DMS53 treated with DMSO at 0.1 percent for 48 hours (cell line): ENCODE results near the gene GGA2.
"Not testable (repeated sequence)": the region's sequence is repeated elsewhere in the genome, so short reads cannot be mapped to it uniquely, and the experiment has no call there.

Experiments used
- DNase-seq: peaks from one replicate; lab custom pipeline; 2025; ENCODE audit not compliant: unreplicated experiment; lab: John Stamatoyannopoulos, UW

Gene GGA2

GRCh38 chr16:23504453-23505179, 5.7 kb downstream of the GGA2 start:
- no peak for DNase-seq

DNA sequence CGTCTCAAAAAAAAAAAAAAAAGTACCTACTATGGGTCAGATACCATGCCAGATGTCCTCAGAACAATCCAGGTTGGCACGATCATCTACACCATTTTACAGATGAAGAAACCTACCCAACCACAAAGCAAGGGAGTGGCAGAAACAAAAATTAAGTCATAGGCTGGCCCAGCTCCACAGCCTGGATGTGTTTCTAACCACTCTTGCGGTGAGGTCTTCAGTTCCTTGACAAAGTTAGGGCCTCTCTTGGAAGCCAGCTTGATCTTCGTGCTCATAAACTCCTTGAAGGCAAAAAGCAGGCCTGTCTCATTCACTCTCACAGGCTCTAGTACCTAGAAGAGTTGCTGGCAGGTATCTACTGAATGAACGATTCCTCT, 6.2 kb downstream of the GGA2 start:
- no peak for DNase-seq

DNA sequence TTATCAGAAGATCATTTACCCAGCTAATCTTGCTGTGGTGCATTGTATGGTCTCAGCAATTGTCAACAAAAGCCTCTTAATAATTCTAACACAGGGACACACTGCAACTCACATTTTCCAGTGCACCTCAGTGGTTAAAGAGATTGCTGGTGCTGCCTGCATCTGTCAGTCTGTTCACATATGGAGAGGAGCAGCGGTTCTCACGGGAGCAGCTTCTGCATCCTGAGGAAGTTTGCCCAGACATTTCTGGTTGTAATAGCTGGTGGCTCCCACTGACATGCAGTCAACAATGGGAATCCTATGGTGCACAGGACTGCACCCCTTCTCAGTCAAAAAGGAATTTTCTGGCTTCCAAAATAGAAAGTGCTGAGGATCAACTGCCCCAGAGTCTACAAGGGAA, 7.8 kb downstream of the GGA2 start:
- DNase-seq, result no peak

- DNase-seq, result no peak
These were observed 9.0 kb downstream of the GGA2 start for GRCh38 chr16:23501291-23501690.

DNA sequence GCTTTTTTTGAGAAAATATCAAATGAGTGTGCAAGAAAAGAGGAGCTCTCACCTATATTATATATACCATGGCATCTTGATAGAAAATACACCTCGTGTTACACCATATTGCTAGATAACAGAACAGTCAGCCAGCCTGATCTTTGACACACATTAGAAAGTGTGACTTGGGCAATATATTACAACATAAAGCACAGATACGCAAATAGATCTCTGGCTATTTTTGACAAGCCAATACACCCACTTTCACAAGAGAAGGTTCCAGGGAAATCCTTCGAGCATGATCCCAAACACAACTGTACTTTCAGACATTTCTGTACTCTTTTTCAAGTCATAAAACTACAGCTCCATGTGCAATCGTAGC, 9.4 kb downstream of the GGA2 start:
- no peak for DNase-seq

GRCh38 chr16:23500212-23500861, 10.0 kb downstream of the GGA2 start:
- no peak for DNase-seq

GRCh38 chr16:23499801-23500200, 10.5 kb downstream of the GGA2 start:
- no peak for DNase-seq

DNA sequence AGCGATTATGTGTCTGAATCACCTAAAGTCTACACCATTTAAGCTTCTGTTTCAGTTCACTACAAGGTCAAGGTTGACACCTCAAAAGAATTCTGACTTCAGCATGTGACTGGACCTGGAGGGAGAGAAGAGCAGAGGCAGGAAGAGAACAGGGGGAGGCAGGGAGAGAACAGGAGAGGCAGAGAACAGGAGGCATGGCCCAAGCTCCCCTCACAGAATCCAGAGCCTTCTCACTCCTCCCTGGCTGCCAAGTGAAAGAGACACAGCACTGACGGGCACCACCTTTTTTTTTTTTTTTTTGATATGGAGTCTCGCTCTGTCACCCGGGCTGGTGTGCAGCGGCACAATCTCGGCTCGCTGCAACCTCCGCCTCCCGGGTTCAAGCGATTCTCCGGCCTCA, 11.4 kb downstream of the GGA2 start:
- no peak for DNase-seq

DNA sequence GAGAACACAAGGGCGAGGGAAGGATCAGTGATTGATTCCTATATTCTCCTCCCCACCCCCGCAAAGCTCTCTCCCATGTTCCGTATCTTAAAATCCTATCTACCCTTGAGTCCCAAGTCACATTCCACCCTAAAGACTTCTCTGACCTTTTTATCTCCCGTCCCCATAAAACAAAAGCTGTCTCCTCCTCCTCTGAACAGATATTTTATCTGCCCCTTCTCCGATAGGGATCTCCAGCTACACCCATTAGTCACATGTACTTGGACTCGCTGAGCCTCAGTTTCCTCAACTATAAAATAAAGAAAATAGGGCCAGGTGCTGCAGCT, 12.8 kb downstream of the GGA2 start:
- no peak for DNase-seq

- DNase-seq, result no peak
These were observed 13.3 kb downstream of the GGA2 start for GRCh38 chr16:23496821-23497542.

DNA sequence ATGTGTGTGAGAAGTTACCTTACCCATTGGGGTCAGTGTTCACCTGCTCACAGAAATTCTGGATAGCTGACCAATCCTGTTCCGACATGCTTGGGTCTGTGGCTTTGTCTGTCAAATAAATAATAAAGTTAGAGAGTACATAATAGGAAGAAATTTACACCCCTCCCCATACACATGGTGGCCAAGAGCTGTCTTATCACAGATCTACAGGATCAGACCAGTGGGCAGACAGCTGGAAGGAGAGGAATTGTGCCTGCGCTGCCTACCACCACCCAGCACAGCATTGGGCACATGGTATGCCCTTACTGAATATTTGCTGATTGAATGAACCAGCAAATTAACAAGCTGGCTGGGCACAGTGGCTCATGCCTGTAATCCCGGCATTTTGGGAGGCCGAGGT, 14.6 kb downstream of the GGA2 start:
- DNase-seq, result no peak

DNA sequence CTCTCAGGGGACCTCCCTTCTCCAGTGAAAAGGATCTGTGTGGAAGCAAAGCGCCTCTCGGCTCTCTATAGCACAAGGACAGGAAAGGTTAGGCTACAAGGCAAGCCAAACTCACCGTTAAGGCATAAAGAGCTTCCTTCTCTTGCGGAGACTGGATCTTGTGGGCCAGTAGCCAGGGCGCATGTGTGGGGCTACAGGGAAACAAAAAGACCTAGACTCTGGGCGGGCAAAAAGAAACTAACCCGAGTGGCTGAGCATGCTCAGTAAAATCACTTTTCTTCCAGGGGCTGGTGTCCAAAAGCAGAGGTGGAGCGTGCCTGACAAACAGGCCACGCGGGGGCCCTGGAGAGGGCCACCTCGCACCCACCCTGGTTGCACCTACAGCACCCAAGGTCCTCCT, 16.1 kb downstream of the GGA2 start:
- DNase-seq, result no peak

DNA sequence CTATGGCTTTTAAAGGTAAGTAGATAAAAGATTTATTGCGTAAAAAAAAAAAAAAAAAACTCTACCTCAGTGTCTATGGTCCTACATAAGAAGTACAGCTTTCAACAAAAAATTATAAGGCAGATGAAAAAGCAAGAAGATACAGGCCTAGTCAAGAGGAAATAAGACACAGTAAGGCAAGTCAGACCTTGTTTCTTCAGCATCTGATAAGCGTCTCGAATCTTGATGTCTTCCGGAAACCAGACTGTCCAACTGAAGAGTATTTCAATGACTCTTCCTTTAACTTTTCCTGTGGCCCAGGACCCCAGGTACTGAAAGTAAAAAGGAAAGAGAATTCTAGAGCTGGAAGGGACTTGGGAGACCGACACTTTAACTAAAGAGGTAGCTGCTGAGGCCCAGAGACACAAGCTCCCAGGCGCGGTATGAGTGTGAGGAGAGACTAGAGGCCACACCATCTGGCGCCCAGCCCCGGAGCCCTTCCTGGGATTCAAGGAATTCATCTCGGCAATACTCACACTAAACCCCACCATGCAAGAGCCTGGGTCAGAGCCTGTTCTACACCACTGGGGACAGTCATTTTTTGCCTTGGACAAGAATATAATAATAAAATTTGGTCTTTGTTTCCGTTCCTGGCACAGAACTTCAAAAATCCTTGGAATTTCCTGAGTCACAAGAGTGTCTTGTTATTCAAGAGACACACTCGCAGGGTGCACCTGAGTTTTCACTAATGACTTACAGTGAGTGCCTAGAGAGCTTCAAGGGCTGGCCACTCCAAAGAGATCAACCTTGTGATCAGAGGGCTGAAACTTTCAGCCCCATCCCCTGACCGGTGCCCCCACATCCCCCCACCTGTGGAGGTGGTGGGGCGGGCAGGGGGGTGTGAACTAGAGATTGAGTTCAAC, 18.6 kb downstream of the GGA2 start:
- DNase-seq, result no peak

DNA sequence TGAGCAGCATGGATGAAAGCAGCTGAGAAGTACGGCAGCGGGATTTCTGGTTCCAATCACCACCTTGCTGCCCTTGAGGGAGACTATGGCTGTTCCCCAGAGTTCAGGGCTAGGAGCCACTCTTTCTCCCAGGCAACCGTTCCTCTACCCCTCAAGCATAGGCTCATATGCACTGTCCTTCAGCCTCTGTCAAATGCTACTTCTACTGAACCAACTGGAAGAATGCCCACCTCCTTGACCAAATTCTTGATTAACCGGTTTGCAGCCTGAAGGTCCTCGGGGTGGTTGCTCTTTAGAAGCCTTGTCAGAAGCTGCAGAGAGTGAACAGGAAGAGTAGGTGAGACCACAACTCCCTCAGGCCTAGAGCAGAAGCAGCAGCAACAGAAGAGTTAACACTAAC, 23.8 kb downstream of the GGA2 start:
- DNase-seq, result no peak

GRCh38 chr16:23485841-23486240, 24.5 kb downstream of the GGA2 start:
- no peak for DNase-seq

DNA sequence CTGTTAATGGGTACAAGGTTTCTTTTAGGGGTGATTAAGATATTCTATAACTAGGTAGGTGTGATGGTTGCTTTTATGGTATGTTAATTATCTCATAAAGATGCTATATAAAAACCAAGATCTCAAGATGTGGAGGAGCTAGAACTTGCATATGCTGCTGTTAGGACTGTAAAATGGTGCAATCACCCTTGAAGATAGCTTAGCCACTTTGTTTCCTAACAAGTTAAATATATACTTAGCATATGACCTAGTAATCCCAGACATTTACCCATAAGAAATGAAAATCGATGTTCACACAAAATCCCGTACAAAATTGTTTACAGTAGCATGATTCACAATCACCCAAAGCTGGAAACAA, 25.1 kb downstream of the GGA2 start:
- no peak for DNase-seq

GRCh38 chr16:23484510-23485256, 25.6 kb downstream of the GGA2 start:
- no peak for DNase-seq

DNA sequence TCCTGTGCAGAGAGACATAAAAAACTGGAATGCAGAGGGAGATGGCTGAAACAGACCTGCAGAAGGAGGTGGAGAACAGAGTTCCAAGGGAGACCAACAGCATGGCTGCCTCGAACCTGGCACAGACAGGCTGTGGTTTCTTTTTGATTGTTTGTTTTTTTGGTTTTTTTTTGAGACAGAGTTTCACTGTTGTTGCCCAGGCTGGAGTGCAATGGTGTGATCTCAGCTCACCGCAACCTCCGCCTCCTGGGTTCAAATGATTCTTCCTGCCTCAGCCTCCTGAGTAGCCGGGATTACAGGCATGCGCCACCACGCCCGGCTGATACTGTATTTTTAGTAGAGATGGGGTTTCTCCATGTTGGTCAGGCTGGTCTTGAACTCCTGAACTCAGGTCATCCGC, 26.8 kb downstream of the GGA2 start:
- not testable (repeated sequence) for DNase-seq

- DNase-seq, result no peak
These were observed 27.5 kb downstream of the GGA2 start for GRCh38 chr16:23482778-23483177.

DNA sequence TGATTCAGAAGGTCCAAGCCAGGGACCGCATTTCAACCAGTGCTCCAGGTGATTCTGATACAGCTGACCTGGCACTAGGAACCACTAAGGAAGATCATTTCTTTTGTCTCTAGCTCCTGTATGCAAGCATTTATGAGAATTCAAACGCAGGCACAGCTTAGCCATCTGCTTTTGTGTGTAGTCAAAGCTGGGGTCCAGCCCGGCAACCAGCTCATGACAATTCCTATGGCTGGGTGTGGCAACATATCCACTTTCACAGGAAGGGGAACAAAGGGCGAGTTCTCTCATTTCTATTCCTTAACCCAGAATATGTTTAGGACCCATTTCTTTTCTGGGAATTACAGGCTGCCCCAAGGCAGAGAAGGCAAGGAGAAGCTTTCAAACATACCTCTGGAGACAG, 30.0 kb downstream of the GGA2 start:
- DNase-seq, result no peak

DNA sequence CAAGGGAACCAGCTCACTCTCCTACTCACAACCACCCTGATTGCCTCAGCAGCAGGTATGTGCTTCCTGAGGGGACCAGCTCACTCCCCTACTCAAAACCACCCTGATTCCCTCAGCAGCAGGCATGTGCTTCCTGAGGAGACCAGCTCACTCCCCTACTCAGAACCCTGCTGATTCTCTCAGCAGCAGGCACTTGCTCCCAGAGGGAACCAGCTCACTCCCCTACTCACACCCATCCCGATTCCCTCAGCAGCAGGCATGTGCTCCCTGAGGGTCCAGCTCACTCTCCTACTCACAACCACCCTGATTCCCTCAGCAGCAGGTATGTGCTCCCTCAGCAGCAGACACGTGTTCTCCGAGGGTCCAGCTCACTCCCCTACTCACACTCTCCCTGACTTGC, 31.2 kb downstream of the GGA2 start:
- no peak for DNase-seq
